Measurements from ENCODE around the gene SPATA6. TPM values are rescaled to one million over a fixed set of nuclear protein-coding genes. Genes with fewer than 3 reads are reported as not detected.

Gene SPATA6
- total and polyA plus RNA-seq, 2 of the 8 experiments (the other 6 are each of a cell fraction or from before 2014, with no cell fraction given): 2.4 to 17.2 TPM

GRCh38 chr1:48266576-48266975 lies 205.4 kb downstream of the SPATA6 start:
- Histone ChIP-seq H2BK15ac (ENCODE audit: low read length) (no peak overlapping the region), H4K20me1 (replicated peaks in 1 of 2; ENCODE audit: control insufficient read depth in 1 of 2, insufficient read depth in 2 of 2, low read length in 2 of 2) (no peaks in the 10 kb centered on the region), H3K18ac (ENCODE audit: extremely low read depth, low read length) (no peak overlapping the region), H3K23me2 (ENCODE audit: low read depth, low read length) (no peaks in the 10 kb centered on the region), H3K56ac (replicated peaks; ENCODE audit: insufficient read length, low read depth, low read length) (no peak overlapping the region), H2BK20ac (ENCODE audit: low read length) (no peak overlapping the region), H3K9ac (replicated peaks in 1 of 4; ENCODE audit: extremely low read depth in 1 of 4, low read depth in 3 of 4, low read length in 3 of 4) (no peak overlapping the region), H3K14ac (ENCODE audit: insufficient read length) (no peak overlapping the region), H3K4me2 (ENCODE audit: insufficient read depth in 1 of 2, low read depth in 2 of 2, low read length in 2 of 2) (no peak overlapping the region), H3K79me1 (ENCODE audit: low read depth, low read length) (no peaks in the 10 kb centered on the region), H2AFZ (ENCODE audit: low read length) (no peak overlapping the region), H2BK120ac (replicated peaks; ENCODE audit: low read depth, low read length) (no peak overlapping the region), H2BK12ac (ENCODE audit: low read depth, low read length) (no peak overlapping the region), H3K36me3 (ENCODE audit: control insufficient read depth in 2 of 4, insufficient read depth in 4 of 4, low read length in 3 of 4) (no peaks in the 10 kb centered on the region), H3K4me1 (replicated peaks in 1 of 4; ENCODE audit: control insufficient read depth in 3 of 4, insufficient read depth in 4 of 4, low read length in 3 of 4) (no peaks in the 10 kb centered on the region), H3K23ac (ENCODE audit: insufficient read length) (no peak overlapping the region), H4K91ac (replicated peaks; ENCODE audit: insufficient read length, low read length) (no peak overlapping the region), H2AK5ac (ENCODE audit: low read depth, low read length) (no peak overlapping the region), H4K8ac (ENCODE audit: extremely low read depth, insufficient read depth, low read length) (no peak overlapping the region), H2BK5ac (ENCODE audit: low read depth, low read length) (no peak overlapping the region), H4K5ac (ENCODE audit: insufficient read length, low read depth, low read length) (no peak overlapping the region), H3K9me3 (ENCODE audit: insufficient read depth in 2 of 2, low read depth in 1 of 2, low read length in 1 of 2) (peaks cover 0 to 2% of the 10 kb centered on the region in 2 experiments; a peak in 1 of 4 replicates), H3K27me3 (replicated peaks in 1 of 4; ENCODE audit: control insufficient read depth in 3 of 4, extremely low read depth in 1 of 4, insufficient read depth in 3 of 4, low read length in 3 of 4) (no peaks in the 10 kb centered on the region), H3K4me3 (ENCODE audit: extremely low read depth in 1 of 4, insufficient read depth in 2 of 4, low read depth in 3 of 4, low read length in 4 of 4) (no peak overlapping the region), H3K4ac (replicated peaks; ENCODE audit: insufficient read length, low read depth, low read length) (no peak overlapping the region), H3K79me2 (ENCODE audit: control insufficient read depth in 1 of 2, insufficient read depth in 2 of 2, low read length in 2 of 2) (no peaks in the 10 kb centered on the region), H3K27ac (ENCODE audit: low read depth, low read length) (no peak overlapping the region)
- WGBS, 2 experiments (ENCODE audit: extremely low coverage in 1 of 2, insufficient coverage in 1 of 2, insufficient read length in 1 of 2, insufficient replicate concordance in 2 of 2, low coverage in 1 of 2, low lambda C conversion rate in 2 of 2, missing lambda C conversion rate in 1 of 2): 89% methylated on average over 2 of the region's 2 CpGs; no CpG with 5 or more reads in 1 of the 2 experiments
- FAIRE-seq (no peak), DNase-seq (ENCODE audit: low read depth in 1 of 2, low spot score in 2 of 2) (no peak)
- ChIA-PET POLR2A (ENCODE audit: partially characterized antibody) (no interaction called here), CTCF (ENCODE audit: partially characterized antibody) (interaction anchor here (1.1 to 3.0 kb wide), 3 partner anchors 16 to 287 kb away, joined by 3 to 9 read pairs (median 3); no protein-coding TSS in a partner anchor)
- TF ChIP-seq CBX8 (IDR thresholded peaks at IDR 0.05; ENCODE audit: borderline replicate concordance, low read depth, low read length): no peak
- TF ChIP-seq POLR2A (IDR thresholded peaks at IDR 0.05; ENCODE audit: control extremely low read depth in 1 of 2, low read depth in 2 of 2, low read length in 2 of 2): no peak
- no peak for TF ChIP-seq KDM1A (IDR thresholded peaks at IDR 0.05; ENCODE audit: borderline replicate concordance, low read length)
- no peak for TF ChIP-seq SRF (IDR thresholded peaks at IDR 0.05; ENCODE audit: low read depth, low read length)
- no peak for TF ChIP-seq TEAD4 (IDR thresholded peaks at IDR 0.05; ENCODE audit: low read depth, low read length)

Data from H1 (cell line).